ENCODE measurements around the gene LGR6. TPM values are rescaled to one million over a fixed set of nuclear protein-coding genes. Genes with fewer than 3 reads are reported as not detected.

The LGR6 gene
- total RNA-seq, 6 experiments from 2014 or later, result 0.17 to 2.0 (median 1.0) TPM

DNA sequence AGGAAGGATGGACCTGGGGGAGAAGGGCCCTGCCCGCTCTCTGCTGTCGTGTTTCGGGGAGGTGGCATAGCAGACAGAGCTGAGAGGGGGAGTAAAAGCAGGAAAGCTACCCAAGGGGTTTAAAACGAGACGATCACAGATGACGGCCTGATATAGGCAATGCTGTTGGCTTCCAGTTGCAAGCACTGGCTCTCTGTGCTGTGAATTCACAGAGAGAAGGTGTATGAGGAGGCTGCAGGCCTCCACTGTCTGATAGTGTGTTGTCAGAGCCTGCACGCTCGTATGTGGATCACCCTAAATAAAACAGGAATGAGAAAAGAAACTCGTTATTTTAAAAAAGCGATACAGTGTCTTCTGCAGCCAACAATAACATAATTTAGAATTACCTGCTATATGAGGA, 57.4 kb downstream of the LGR6 start:
- WGBS (ENCODE audit: insufficient coverage, low coverage, low lambda C conversion rate, missing lambda C conversion rate), result 64% methylated on average over 7 of the region's 10 CpGs
- DNase-seq, result peak in 2 of 3 donors; percentile 15 to 23
- no peak for ATAC-seq
- intact Hi-C loops (cut with DNase I), result no loop called here
- Histone ChIP-seq H3K36me3 (no peaks in the 10 kb centered on the region), H3K4me1 (no peaks in the 10 kb centered on the region), H3K27me3 (no peaks in the 10 kb centered on the region), H3K27ac (no peak overlapping the region), H3K9me3 (no peaks in the 10 kb centered on the region), H3K4me3 (no peak overlapping the region)
- TF ChIP-seq POLR2A (IDR thresholded peaks at IDR 0.05), result no peak
- TF ChIP-seq, protein P1, sequence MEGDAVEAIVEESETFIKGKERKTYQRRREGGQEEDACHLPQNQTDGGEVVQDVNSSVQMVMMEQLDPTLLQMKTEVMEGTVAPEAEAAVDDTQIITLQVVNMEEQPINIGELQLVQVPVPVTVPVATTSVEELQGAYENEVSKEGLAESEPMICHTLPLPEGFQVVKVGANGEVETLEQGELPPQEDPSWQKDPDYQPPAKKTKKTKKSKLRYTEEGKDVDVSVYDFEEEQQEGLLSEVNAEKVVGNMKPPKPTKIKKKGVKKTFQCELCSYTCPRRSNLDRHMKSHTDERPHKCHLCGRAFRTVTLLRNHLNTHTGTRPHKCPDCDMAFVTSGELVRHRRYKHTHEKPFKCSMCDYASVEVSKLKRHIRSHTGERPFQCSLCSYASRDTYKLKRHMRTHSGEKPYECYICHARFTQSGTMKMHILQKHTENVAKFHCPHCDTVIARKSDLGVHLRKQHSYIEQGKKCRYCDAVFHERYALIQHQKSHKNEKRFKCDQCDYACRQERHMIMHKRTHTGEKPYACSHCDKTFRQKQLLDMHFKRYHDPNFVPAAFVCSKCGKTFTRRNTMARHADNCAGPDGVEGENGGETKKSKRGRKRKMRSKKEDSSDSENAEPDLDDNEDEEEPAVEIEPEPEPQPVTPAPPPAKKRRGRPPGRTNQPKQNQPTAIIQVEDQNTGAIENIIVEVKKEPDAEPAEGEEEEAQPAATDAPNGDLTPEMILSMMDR (IDR thresholded peaks at IDR 0.05), result no peak

DNA sequence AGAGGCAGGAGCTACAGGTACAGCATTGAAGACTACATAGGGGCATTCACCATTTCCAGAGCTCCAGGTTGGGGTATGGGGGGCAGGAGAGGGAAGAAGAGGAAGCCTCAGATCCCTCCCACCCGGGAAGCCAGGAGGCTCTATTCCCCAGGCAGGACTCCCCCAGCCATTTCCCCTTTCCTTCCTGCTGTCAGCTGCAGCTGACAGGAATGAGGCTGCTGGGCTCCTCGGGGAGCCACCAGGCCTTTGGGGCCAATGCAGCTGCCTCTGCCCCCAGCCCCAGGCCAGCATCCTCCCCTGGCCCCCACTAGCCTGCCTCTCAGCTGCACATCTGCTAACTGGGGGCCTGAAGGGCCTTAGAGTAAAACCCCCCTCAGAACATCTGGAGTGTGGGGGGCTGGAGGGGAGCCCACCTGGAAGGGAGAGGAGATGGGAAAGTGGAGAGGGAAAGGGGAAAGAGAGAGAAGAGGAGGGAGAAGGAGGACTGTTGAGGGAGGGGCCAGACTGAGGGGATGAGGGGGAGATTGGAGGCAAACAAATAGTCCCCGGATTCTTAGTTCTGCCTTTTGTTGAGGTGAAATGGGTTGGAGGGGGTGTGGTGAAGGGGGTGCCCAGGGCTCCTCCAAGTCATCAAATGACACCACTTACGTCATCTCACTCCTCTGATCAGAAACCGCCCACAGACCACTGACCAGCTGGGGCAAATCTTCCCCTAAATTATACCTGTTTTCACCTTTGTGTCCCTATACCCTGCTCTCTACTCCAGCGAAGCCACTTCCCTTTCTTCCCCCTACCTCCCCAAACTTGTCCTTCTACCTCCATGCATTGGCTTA, 58.0 kb downstream of the LGR6 start:
- TF ChIP-seq, protein P1 (IDR thresholded peaks at IDR 0.05), result no peak
- no peak for TF ChIP-seq POLR2A (IDR thresholded peaks at IDR 0.05)
- WGBS (ENCODE audit: insufficient coverage, low coverage, low lambda C conversion rate, missing lambda C conversion rate), result 42% methylated on average over 4 of the region's 6 CpGs
- H3K4me3 ChIP-seq, result no peak overlapping the region
- no peaks in the 10 kb centered on the region for H3K27me3 ChIP-seq
- DNase-seq (peak in 2 of 3 donors; percentile 21 to 27), ATAC-seq (no peak)
- no peak overlapping the region for H3K27ac ChIP-seq
- H3K36me3 ChIP-seq, result no peaks in the 10 kb centered on the region
- no peaks in the 10 kb centered on the region for H3K4me1 ChIP-seq
- H3K9me3 ChIP-seq, result no peaks in the 10 kb centered on the region
- intact Hi-C loops (cut with DNase I), result no loop called here

DNA sequence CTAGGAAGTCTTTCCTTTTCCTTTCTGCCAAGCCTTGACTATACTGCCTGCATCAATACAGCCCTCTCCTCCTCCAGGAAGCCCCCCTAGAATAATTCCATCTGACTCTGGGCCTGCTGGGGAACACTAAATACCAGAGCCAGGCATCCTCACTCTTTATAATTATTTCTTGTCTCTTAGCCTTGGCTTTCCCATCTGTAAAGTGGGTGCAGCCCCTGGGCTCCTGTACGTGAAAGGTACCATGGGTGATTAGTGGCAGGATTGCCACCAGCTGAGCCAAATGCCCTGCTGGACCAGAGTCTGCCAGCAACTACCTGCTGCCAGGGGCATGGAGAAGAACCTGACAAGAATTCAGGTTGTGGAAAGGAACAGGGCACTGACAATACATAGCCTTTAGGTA, 58.7 kb downstream of the LGR6 start:
- 20% methylated on average over 1 of the region's 1 CpG for WGBS (ENCODE audit: insufficient coverage, low coverage, low lambda C conversion rate, missing lambda C conversion rate)
- no peak for ATAC-seq
- Histone ChIP-seq H3K36me3 (no peaks in the 10 kb centered on the region), H3K9me3 (no peaks in the 10 kb centered on the region), H3K4me1 (no peaks in the 10 kb centered on the region), H3K4me3 (no peak overlapping the region), H3K27ac (no peak overlapping the region), H3K27me3 (no peaks in the 10 kb centered on the region)
- no peak for TF ChIP-seq POLR2A (IDR thresholded peaks at IDR 0.05)
- TF ChIP-seq, protein P1 (IDR thresholded peaks at IDR 0.05), result no peak
- intact Hi-C loops (cut with DNase I), result no loop called here
- DNase-seq, result peak in 2 of 3 donors; percentile 9 to 13

DNA sequence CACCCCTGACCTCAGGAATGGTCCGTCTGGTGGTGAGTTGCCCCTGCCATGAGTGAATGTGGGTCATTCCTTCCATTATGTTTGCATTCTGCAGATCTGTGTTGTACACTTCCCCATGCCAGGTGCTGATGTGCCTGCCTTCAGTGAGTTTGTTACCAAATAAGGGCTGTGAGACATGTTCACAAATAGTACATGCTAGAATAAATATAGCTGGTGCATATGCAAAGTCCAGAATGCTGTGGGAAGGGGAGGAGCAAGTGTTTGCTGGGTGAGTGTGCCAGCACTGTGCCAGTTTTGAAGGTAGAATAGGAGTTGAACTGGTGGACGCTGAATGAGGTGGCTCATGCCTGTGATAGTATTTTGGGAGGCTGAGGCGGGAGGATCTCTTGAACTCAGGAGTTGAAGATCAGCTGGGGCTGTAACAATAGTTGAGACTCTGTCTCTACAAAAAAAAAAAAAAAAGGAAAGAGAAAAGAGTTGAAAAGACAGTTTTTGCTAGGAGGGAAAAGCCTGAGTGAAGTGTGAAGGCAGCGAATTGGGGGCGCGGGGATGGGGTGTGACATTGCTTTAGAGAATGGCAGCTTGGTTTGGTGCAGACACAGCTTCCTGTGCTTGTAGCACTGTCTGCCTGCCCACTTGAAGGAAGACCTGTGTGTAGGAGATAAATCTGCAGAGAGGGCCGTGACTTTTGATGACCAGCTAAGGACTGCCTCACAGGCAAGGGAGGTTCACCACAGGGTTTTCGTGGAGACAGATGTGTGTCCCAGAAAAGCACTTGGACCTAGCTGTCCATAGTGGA, 61.1 kb downstream of the LGR6 start:
- H3K4me1 ChIP-seq, result no peaks in the 10 kb centered on the region
- DNase-seq, result no peak
- 65% methylated on average over 3 of the region's 8 CpGs for WGBS (ENCODE audit: insufficient coverage, low coverage, low lambda C conversion rate, missing lambda C conversion rate)
- H3K36me3 ChIP-seq, result no peaks in the 10 kb centered on the region
- no peak for TF ChIP-seq POLR2A (IDR thresholded peaks at IDR 0.05)
- TF ChIP-seq, protein P1 (IDR thresholded peaks at IDR 0.05), result no peak
- no peaks in the 10 kb centered on the region for H3K27me3 ChIP-seq
- no peaks in the 10 kb centered on the region for H3K9me3 ChIP-seq
- H3K4me3 ChIP-seq, result no peak overlapping the region
- no peak for ATAC-seq
- intact Hi-C loops (cut with DNase I), result no loop called here
- no peak overlapping the region for H3K27ac ChIP-seq

Measured in right lobe of liver (tissue), 6 donors.